CD14-positive monocyte (primary cell): ENCODE measurements around the gene PTCD1. TPM values are rescaled to one million over a fixed set of nuclear protein-coding genes. Genes with fewer than 3 reads are reported as not detected.
A peak's percentile ranks its signal among the peaks of the same experiment; 100 is the strongest.

Source experiments
- DNase-seq, 3 donors: peaks; one replicate each; pipeline ENCODE4 v3.0.0-alpha.2; 2011 to 2022
- H2AFZ ChIP-seq: 2 replicates; pipeline ENCODE4 v1.6.0; 2012; ENCODE audit warnings: mild to moderate bottlenecking, low read depth, low read length, inconsistent platforms; ENCODE audit not compliant: insufficient read depth, poor library complexity, severe bottlenecking
- H3K27ac ChIP-seq, 2 donors: 1 replicate in 1 of 2; 2 replicates in 1 of 2; pipeline ENCODE4 v1.5.1; 2012 to 2013; ENCODE audit warnings: low read length in 2 of 2, control low read depth in 1 of 2, inconsistent platforms in 1 of 2, low read depth in 1 of 2, mild to moderate bottlenecking in 1 of 2
- H3K27me3 ChIP-seq, 2 donors: one replicate each; pipeline versions ENCODE4 v1.6.0 to v1.6.1; 2011 to 2013; ENCODE audit warnings: low read length in 2 of 2; ENCODE audit not compliant: control insufficient read depth in 2 of 2, insufficient read depth in 2 of 2
- H3K36me3 ChIP-seq, 2 donors: replicated peaks in 1 of 2; 1 replicate in 1 of 2; 2 replicates in 1 of 2; pipeline versions ENCODE4 v1.5.1 to v1.6.1; 2012 to 2013; ENCODE audit warnings: low read length in 2 of 2, control low read depth in 1 of 2, inconsistent platforms in 1 of 2, mild to moderate bottlenecking in 1 of 2; ENCODE audit not compliant: insufficient read depth in 2 of 2, control insufficient read depth in 1 of 2
- H3K4me1 ChIP-seq, 2 donors: 1 replicate in 1 of 2; 2 replicates in 1 of 2; pipeline versions ENCODE4 v1.5.1 to v1.6.1; 2012 to 2013; ENCODE audit warnings: low read length in 2 of 2, control low read depth in 1 of 2, inconsistent platforms in 1 of 2, mild to moderate bottlenecking in 1 of 2, moderate library complexity in 1 of 2; ENCODE audit not compliant: insufficient read depth in 2 of 2, control insufficient read depth in 1 of 2
- H3K4me2 ChIP-seq: replicated peaks from 2 replicates; pipeline ENCODE3; 2012; ENCODE audit warnings: low read length, moderate library complexity, mild to moderate bottlenecking; ENCODE audit not compliant: poor library complexity, severe bottlenecking; ENCODE audit errors: extremely low read depth
- H3K4me3 ChIP-seq, 3 experiments: fragments of 200-600 bp in 1 of 3; sonication (generic) in 1 of 3; replicated peaks in 1 of 3; 1 replicate in 2 of 3; 2 replicates in 1 of 3; pipeline ENCODE4 v1.5.1; 2011 to 2013; ENCODE audit warnings: low read length in 3 of 3, mild to moderate bottlenecking in 3 of 3, control low read depth in 2 of 3, low read depth in 2 of 3, inconsistent platforms in 1 of 3, moderate library complexity in 1 of 3
- H3K79me2 ChIP-seq: 2 replicates; pipeline ENCODE4 v1.6.0; 2012; ENCODE audit warnings: mild to moderate bottlenecking, control low read depth, inconsistent platforms, low read length, moderate library complexity; ENCODE audit not compliant: insufficient read depth
- H3K9ac ChIP-seq: 2 replicates; pipeline ENCODE4 v1.6.0; 2017; ENCODE audit warnings: low read length, mild to moderate bottlenecking; ENCODE audit not compliant: insufficient read depth, poor library complexity, severe bottlenecking
- H3K9me3 ChIP-seq, 2 donors: replicated peaks in 1 of 2; 1 replicate in 1 of 2; 2 replicates in 1 of 2; pipeline versions ENCODE4 v1.5.1 to v1.6.1; 2012 to 2013; ENCODE audit warnings: low read length in 2 of 2, control low read depth in 1 of 2; ENCODE audit not compliant: control insufficient read depth in 1 of 2, insufficient read depth in 1 of 2
- H4K20me1 ChIP-seq: 2 replicates; pipeline ENCODE4 v1.6.0; 2012; ENCODE audit warnings: mild to moderate bottlenecking, low read length, control low read depth, moderate library complexity; ENCODE audit not compliant: insufficient read depth
- H3K27ac Mint-ChIP-seq, 7 donors: one replicate each; pipeline ENCODE4 v1.8.0; 2020; ENCODE audit warnings: mild to moderate bottlenecking in 7 of 7, mixed read lengths in 7 of 7, moderate library complexity in 6 of 7, inconsistent platforms in 2 of 7
- H3K27me3 Mint-ChIP-seq, 3 donors: one replicate each; pipeline ENCODE4 v1.8.0; 2021 to 2022; ENCODE audit warnings: low read depth in 3 of 3, mild to moderate bottlenecking in 3 of 3, mixed read lengths in 3 of 3, moderate library complexity in 3 of 3, inconsistent platforms in 1 of 3
- H3K36me3 Mint-ChIP-seq, 2 donors: one replicate each; pipeline ENCODE4 v1.8.0; 2020; ENCODE audit warnings: mixed read lengths in 2 of 2, inconsistent platforms in 1 of 2, mild to moderate bottlenecking in 1 of 2
- H3K4me1 Mint-ChIP-seq: one replicate; pipeline ENCODE4 v1.8.0; 2020; ENCODE audit warnings: mild to moderate bottlenecking, mixed read lengths
- H3K4me3 Mint-ChIP-seq, 2 donors: one replicate each; pipeline ENCODE4 v1.8.0; 2020; ENCODE audit warnings: mild to moderate bottlenecking in 2 of 2, mixed read lengths in 2 of 2, moderate library complexity in 1 of 2
- H3K9me3 Mint-ChIP-seq, 7 donors: one replicate each; pipeline ENCODE4 v1.8.0; 2020 to 2022; ENCODE audit warnings: mixed read lengths in 7 of 7, mild to moderate bottlenecking in 6 of 7, moderate library complexity in 6 of 7, inconsistent platforms in 2 of 7
- WGBS: methylation state at CpG from one replicate; pipeline ENCODE4 v1.1.5; 2013; ENCODE audit warnings: missing lambda C conversion rate; ENCODE audit not compliant: insufficient coverage; 5-methylcytosine and 5-hydroxymethylcytosine counted together
- intact Hi-C, 2 donors: fragments of 100-400 bp; cut with micrococcal nuclease; formaldehyde crosslinking; loops; one replicate each; pipeline versions ENCODE4 v1.15.0 to v1.15.1; 2023
- polyA plus RNA-seq, 3 donors: library from polyadenylated mRNA; depleted of rRNA in 1 of 3; unstranded in 2 of 3; stranded (reverse) in 1 of 3; fragments of 300-500 nt in 2 of 3; fragments of >200 nt in 1 of 3; fragmentation: Illumina TruSeq in 2 of 3; gene quantifications; 1 replicate in 2 of 3; 2 replicates in 1 of 3; pipeline ENCODE4 v1.2.3, GENCODE V29; 2012 to 2021
- TF ChIP-seq, protein P1 (sequence below): fragments of 200-600 bp; IDR thresholded peaks from one replicate; pipeline ENCODE4 v1.8.0; 2022; ENCODE audit warnings: antibody characterized with exemption, mild to moderate bottlenecking

The PTCD1 gene
- polyA plus RNA-seq, 3 donors, result 0.74 to 4.3 (median 1.6) TPM

DNA sequence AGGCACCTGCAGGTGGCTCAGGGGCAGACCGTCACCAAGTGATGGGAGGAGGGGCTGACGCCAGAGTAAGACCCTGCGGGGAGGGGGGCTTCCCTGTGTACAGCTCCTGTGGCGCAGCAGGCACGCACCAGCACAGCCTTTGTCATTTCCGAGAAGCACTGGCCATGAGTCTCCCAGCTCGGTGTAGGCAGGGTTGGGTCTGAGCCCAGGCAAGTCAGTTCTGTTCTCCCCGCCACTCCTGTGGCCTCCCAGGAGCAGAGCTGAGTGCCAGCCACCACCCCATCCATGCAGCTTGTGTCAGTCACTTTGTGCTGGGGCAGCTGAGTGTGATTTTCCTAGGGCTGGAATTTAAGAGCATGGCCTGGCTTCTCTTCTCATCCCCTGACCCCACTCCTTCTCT is 13.3 kb upstream of the PTCD1 start:
- H3K4me1 Mint-ChIP-seq, result no peaks in the 10 kb centered on the region
- peak overlapping the region in 1 of 7 donors; percentile 44 for H3K27ac Mint-ChIP-seq
- Histone ChIP-seq H4K20me1 (peaks cover 45% of the 10 kb centered on the region), H3K27ac (no peak overlapping the region), H3K79me2 (no peaks in the 10 kb centered on the region), H3K4me3 (no peak overlapping the region), H3K4me1 (no peaks in the 10 kb centered on the region), H3K4me2 (no peak overlapping the region), H3K9ac (no peak overlapping the region), H3K27me3 (no peaks in the 10 kb centered on the region), H3K36me3 (peaks cover 95 to 100% of the 10 kb centered on the region in 2 donors), H3K9me3 (no peaks in the 10 kb centered on the region), H2AFZ (no peak overlapping the region)
- WGBS, result 96% methylated on average over 8 of the region's 8 CpGs
- no peaks in the 10 kb centered on the region for H3K27me3 Mint-ChIP-seq
- H3K36me3 Mint-ChIP-seq, result peaks cover 69 to 93% of the 10 kb centered on the region in 2 donors
- DNase-seq, result no peak
- TF ChIP-seq, protein P1, sequence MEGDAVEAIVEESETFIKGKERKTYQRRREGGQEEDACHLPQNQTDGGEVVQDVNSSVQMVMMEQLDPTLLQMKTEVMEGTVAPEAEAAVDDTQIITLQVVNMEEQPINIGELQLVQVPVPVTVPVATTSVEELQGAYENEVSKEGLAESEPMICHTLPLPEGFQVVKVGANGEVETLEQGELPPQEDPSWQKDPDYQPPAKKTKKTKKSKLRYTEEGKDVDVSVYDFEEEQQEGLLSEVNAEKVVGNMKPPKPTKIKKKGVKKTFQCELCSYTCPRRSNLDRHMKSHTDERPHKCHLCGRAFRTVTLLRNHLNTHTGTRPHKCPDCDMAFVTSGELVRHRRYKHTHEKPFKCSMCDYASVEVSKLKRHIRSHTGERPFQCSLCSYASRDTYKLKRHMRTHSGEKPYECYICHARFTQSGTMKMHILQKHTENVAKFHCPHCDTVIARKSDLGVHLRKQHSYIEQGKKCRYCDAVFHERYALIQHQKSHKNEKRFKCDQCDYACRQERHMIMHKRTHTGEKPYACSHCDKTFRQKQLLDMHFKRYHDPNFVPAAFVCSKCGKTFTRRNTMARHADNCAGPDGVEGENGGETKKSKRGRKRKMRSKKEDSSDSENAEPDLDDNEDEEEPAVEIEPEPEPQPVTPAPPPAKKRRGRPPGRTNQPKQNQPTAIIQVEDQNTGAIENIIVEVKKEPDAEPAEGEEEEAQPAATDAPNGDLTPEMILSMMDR, result no peak
- intact Hi-C loops, result no loop called here
- no peak overlapping the region for H3K4me3 Mint-ChIP-seq
- H3K9me3 Mint-ChIP-seq, result peaks cover 0 to 2% (median 0%) of the 10 kb centered on the region in 7 donors

DNA sequence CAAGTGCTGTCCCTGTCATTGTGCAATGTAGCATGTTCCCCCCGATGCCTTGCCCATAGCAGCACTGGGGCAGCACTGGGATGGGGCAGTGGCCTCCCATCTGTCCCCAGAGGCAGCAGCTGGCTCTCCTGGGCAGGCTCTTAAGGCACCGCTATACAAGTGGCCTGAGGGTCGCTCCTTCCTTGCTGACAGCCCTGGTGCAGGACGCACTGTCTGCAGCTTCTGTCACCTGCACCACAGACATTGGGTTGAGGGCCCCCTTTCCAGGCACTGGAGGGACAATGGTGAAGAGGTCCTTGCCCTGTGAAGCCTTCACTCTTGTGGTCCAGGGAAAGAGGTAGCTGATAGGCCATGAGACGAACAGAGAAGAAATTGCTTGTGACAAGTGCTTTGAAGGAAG is 10.7 kb upstream of the PTCD1 start:
- no peak overlapping the region for H3K4me3 Mint-ChIP-seq
- H3K36me3 Mint-ChIP-seq, result peaks cover 72 to 92% of the 10 kb centered on the region in 2 donors
- TF ChIP-seq, protein P1, result no peak
- intact Hi-C loops, result no loop called here
- peaks cover 0 to 1% (median 0%) of the 10 kb centered on the region in 3 donors for H3K27me3 Mint-ChIP-seq
- no peaks in the 10 kb centered on the region for H3K9me3 ChIP-seq
- WGBS, result 95% methylated on average over 5 of the region's 5 CpGs
- no peak overlapping the region for H3K27ac ChIP-seq
- no peaks in the 10 kb centered on the region for H3K27me3 ChIP-seq
- no peak overlapping the region for H2AFZ ChIP-seq
- no peaks in the 10 kb centered on the region for H3K79me2 ChIP-seq
- no peak overlapping the region for H3K4me3 ChIP-seq
- H3K4me1 Mint-ChIP-seq, result no peaks in the 10 kb centered on the region
- DNase-seq, result no peak
- H3K4me1 ChIP-seq, result no peaks in the 10 kb centered on the region
- H3K36me3 ChIP-seq, result peaks cover 86 to 98% of the 10 kb centered on the region in 2 donors
- no peak overlapping the region for H3K9ac ChIP-seq
- H4K20me1 ChIP-seq, result peaks cover 20% of the 10 kb centered on the region
- H3K9me3 Mint-ChIP-seq, result peaks cover 0 to 2% (median 0%) of the 10 kb centered on the region in 7 donors
- peak overlapping the region in 2 of 7 donors; percentile 35 to 51 for H3K27ac Mint-ChIP-seq
- no peak overlapping the region for H3K4me2 ChIP-seq
